Retinal pigment epithelial cell (primary cell): Measurements from ENCODE around the gene MED27.

Source experiments
- DNase-seq: peaks from one replicate; pipeline ENCODE4 v3.0.0-alpha.2; 2010; ENCODE audit warnings: low read depth
- H3K4me3 ChIP-seq: 2 replicates; pipeline ENCODE4 v1.5.1; 2011; ENCODE audit warnings: mild to moderate bottlenecking, low read length, control low read depth, moderate library complexity
- CTCF ChIP-seq: conservative IDR thresholded peaks from 2 replicates; pipeline ENCODE4 v1.5.1; 2011; ENCODE audit warnings: low read depth, low read length, control low read depth, inconsistent platforms

The MED27 gene

GRCh38 chr9:131968632-131969031 is 111.0 kb downstream of the MED27 start:
- H3K4me3 ChIP-seq = no peak overlapping the region
- no peak for DNase-seq
- TF ChIP-seq CTCF = no peak

- TF ChIP-seq CTCF = no peak
- no peak overlapping the region for H3K4me3 ChIP-seq
- DNase-seq = no peak
These were observed 113.8 kb downstream of the MED27 start for GRCh38 chr9:131965841-131966240.

GRCh38 chr9:131965103-131965502 is 114.6 kb downstream of the MED27 start:
- H3K4me3 ChIP-seq = no peak overlapping the region
- TF ChIP-seq CTCF = no peak
- DNase-seq = no peak

GRCh38 chr9:131963072-131964030 is 116.3 kb downstream of the MED27 start:
- no peak for TF ChIP-seq CTCF
- no peak overlapping the region for H3K4me3 ChIP-seq
- DNase-seq = no peak

- DNase-seq = no peak
These were observed 118.2 kb downstream of the MED27 start for GRCh38 chr9:131961496-131961880.

GRCh38 chr9:131960851-131961495 is 118.7 kb downstream of the MED27 start:
- no peak overlapping the region for H3K4me3 ChIP-seq
- TF ChIP-seq CTCF = no peak
- no peak for DNase-seq

More at GRCh38 chr9:131961496-131961880, 118.2 kb downstream of the MED27 start:
- H3K4me3 ChIP-seq = no peak overlapping the region
- TF ChIP-seq CTCF = no peak
